ENCODE results near the gene SEC16B.

- TF ChIP-seq SP1 (IDR thresholded peaks at IDR 0.05) (no peak), BHLHE40 (IDR thresholded peaks at IDR 0.05; ENCODE audit: borderline replicate concordance) (no peak), FOXM1 (IDR thresholded peaks at IDR 0.05; ENCODE audit: borderline replicate concordance) (no peak), ZNF384 (IDR thresholded peaks at IDR 0.05) (no peak), FOXK2 (IDR thresholded peaks at IDR 0.05) (no peak)
Measured at GRCh38 chr1:177998696-177999631, 29.1 kb upstream of the SEC16B start.

Measured in HEK293T (cell line).